Keratinocyte (primary cell): ENCODE data around the gene UBL5.

Source experiments
- CTCF ChIP-seq, 3 experiments: IDR thresholded peaks in 1 of 3; conservative IDR thresholded peaks in 1 of 3; optimal IDR thresholded peaks in 1 of 3; 2 replicates in 2 of 3; 3 replicates in 1 of 3; pipeline versions ENCODE3 to v1.5.1; 2011; ENCODE audit warnings: low read length in 3 of 3, mild to moderate bottlenecking in 3 of 3, moderate library complexity in 2 of 3, control low read depth in 1 of 3, inconsistent platforms in 1 of 3; ENCODE audit not compliant: insufficient read depth in 2 of 3; ENCODE audit errors: extremely low read depth in 1 of 3
- EZH2 ChIP-seq: IDR thresholded peaks from one replicate; pipeline ENCODE4 v1.6.1; 2012; ENCODE audit warnings: inconsistent platforms, mild to moderate bottlenecking, low read length, moderate library complexity

- TF ChIP-seq CTCF (optimal IDR thresholded peaks at IDR 0.05 in 1 of 3, IDR thresholded peaks at IDR 0.05 in 1 of 3, conservative IDR thresholded peaks at IDR 0.05 in 1 of 3; ENCODE audit: extremely low read depth in 1 of 3, insufficient read depth in 2 of 3, low read length in 3 of 3), result no peak
- TF ChIP-seq EZH2, result no peak
Measured at GRCh38 chr19:9860407-9860806, 32.7 kb downstream of the UBL5 start.
